DOHH2 (cell line): Measurements from ENCODE around the gene FAXC.

Source experiments
- EZH2phosphoT487 ChIP-seq: fragments of 200-600 bp; sonication (generic); IDR thresholded peaks from 2 replicates; pipeline ENCODE4 v1.6.1; 2017; ENCODE audit warnings: borderline replicate concordance, mild to moderate bottlenecking, antibody characterized with exemption, low read length, moderate library complexity, mixed read lengths
- TF ChIP-seq, protein P1 (sequence below): fragments of 200-600 bp; sonication (generic); IDR thresholded peaks from one replicate; pipeline ENCODE4 v1.5.1; 2014; ENCODE audit warnings: antibody characterized with exemption, mild to moderate bottlenecking, low read depth, low read length; ENCODE audit not compliant: poor library complexity, severe bottlenecking

DNA sequence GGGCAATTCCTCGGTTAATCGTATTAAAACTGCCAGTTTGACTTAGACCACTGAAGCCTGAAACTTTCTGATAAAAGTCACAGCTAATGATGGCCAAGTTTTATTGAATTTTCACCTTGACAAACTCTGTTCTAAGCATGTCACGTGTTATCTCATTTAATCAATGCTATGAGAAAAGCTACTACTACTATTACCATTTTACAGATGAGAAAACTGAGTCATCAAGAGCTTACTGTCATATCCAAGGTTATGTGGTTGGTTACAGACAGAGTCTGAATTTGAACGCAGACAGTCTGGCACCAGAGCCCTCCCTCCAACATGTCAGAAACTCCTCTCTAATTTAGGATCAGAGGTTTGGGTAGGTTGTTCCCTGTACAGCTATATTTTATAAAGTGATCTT is 4.3 kb downstream of the FAXC start:
- TF ChIP-seq, protein P1, sequence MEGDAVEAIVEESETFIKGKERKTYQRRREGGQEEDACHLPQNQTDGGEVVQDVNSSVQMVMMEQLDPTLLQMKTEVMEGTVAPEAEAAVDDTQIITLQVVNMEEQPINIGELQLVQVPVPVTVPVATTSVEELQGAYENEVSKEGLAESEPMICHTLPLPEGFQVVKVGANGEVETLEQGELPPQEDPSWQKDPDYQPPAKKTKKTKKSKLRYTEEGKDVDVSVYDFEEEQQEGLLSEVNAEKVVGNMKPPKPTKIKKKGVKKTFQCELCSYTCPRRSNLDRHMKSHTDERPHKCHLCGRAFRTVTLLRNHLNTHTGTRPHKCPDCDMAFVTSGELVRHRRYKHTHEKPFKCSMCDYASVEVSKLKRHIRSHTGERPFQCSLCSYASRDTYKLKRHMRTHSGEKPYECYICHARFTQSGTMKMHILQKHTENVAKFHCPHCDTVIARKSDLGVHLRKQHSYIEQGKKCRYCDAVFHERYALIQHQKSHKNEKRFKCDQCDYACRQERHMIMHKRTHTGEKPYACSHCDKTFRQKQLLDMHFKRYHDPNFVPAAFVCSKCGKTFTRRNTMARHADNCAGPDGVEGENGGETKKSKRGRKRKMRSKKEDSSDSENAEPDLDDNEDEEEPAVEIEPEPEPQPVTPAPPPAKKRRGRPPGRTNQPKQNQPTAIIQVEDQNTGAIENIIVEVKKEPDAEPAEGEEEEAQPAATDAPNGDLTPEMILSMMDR, result no peak
- no peak for TF ChIP-seq EZH2phosphoT487
